ENCODE results near the gene COL12A1.
A peak's percentile ranks its signal among the peaks of the same experiment; 100 is the strongest.

The COL12A1 gene

GRCh38 chr6:75149696-75150095, 56.2 kb downstream of the COL12A1 start:
- H3K4me3 ChIP-seq (ENCODE audit: low read depth, low read length) = no peak overlapping the region
- DNase-seq (ENCODE audit: low read depth, low spot score) = no peak
- in situ Hi-C loops (cut with HindIII; ENCODE audit: low sequenced_read_pairs) = no loop called here
- no peak for TF ChIP-seq CTCF (IDR thresholded peaks at IDR 0.05; ENCODE audit: low read depth, low read length)

GRCh38 chr6:75149240-75149639, 56.6 kb downstream of the COL12A1 start:
- no peak for TF ChIP-seq CTCF (IDR thresholded peaks at IDR 0.05; ENCODE audit: low read depth, low read length)
- H3K4me3 ChIP-seq (ENCODE audit: low read depth, low read length) = no peak overlapping the region
- no peak for DNase-seq (ENCODE audit: low read depth, low spot score)
- in situ Hi-C loops (cut with HindIII; ENCODE audit: low sequenced_read_pairs) = no loop called here

GRCh38 chr6:75147512-75147911, 58.3 kb downstream of the COL12A1 start:
- peak; percentile 72 for DNase-seq (ENCODE audit: low read depth, low spot score)
- H3K4me3 ChIP-seq (ENCODE audit: low read depth, low read length) = no peak overlapping the region
- TF ChIP-seq CTCF (IDR thresholded peaks at IDR 0.05; ENCODE audit: low read depth, low read length) = no peak
- in situ Hi-C loops (cut with HindIII; ENCODE audit: low sequenced_read_pairs) = no loop called here

GRCh38 chr6:75145976-75146375, 59.9 kb downstream of the COL12A1 start:
- no peak overlapping the region for H3K4me3 ChIP-seq (ENCODE audit: low read depth, low read length)
- DNase-seq (ENCODE audit: low read depth, low spot score) = no peak
- TF ChIP-seq CTCF (IDR thresholded peaks at IDR 0.05; ENCODE audit: low read depth, low read length) = no peak
- in situ Hi-C loops (cut with HindIII; ENCODE audit: low sequenced_read_pairs) = no loop called here

GRCh38 chr6:75145211-75145610, 60.6 kb downstream of the COL12A1 start:
- TF ChIP-seq CTCF (IDR thresholded peaks at IDR 0.05; ENCODE audit: low read depth, low read length) = no peak
- in situ Hi-C loops (cut with HindIII; ENCODE audit: low sequenced_read_pairs) = no loop called here
- DNase-seq (ENCODE audit: low read depth, low spot score) = no peak
- no peak overlapping the region for H3K4me3 ChIP-seq (ENCODE audit: low read depth, low read length)

- no peak overlapping the region for H3K4me3 ChIP-seq (ENCODE audit: low read depth, low read length)
- no peak for DNase-seq (ENCODE audit: low read depth, low spot score)
- no peak for TF ChIP-seq CTCF (IDR thresholded peaks at IDR 0.05; ENCODE audit: low read depth, low read length)
- in situ Hi-C loops (cut with HindIII; ENCODE audit: low sequenced_read_pairs) = no loop called here
These were observed 61.5 kb downstream of the COL12A1 start for GRCh38 chr6:75144386-75144785.

- no peak for TF ChIP-seq CTCF (IDR thresholded peaks at IDR 0.05; ENCODE audit: low read depth, low read length)
- peak; percentile 88 for DNase-seq (ENCODE audit: low read depth, low spot score)
- in situ Hi-C loops (cut with HindIII; ENCODE audit: low sequenced_read_pairs) = no loop called here
- no peak overlapping the region for H3K4me3 ChIP-seq (ENCODE audit: low read depth, low read length)
These were observed 62.7 kb downstream of the COL12A1 start for GRCh38 chr6:75143191-75143590.
